NCI-H1436 treated with DMSO at 0.1 percent for 48 hours (cell line): Measurements from ENCODE around the gene S1PR3.

Source experiments
- DNase-seq: peaks from one replicate; lab custom pipeline; 2025; lab: John Stamatoyannopoulos, UW

Gene S1PR3

GRCh38 chr9:88993327-88993726 is 2.1 kb downstream of the S1PR3 start:
- no peak for DNase-seq

GRCh38 chr9:88993871-88994460 is 2.7 kb downstream of the S1PR3 start:
- DNase-seq = no peak

- no peak for DNase-seq
These were observed 3.4 kb downstream of the S1PR3 start for GRCh38 chr9:88994469-88995199.

GRCh38 chr9:88995200-88995577 is 3.9 kb downstream of the S1PR3 start:
- DNase-seq = no peak

GRCh38 chr9:88995627-88996026 is 4.4 kb downstream of the S1PR3 start:
- no peak for DNase-seq

- DNase-seq = no peak
These were observed 5.0 kb downstream of the S1PR3 start for GRCh38 chr9:88996046-88996920.

- no peak for DNase-seq
These were observed 5.6 kb downstream of the S1PR3 start for GRCh38 chr9:88996921-88997235.

GRCh38 chr9:88997646-88998045 is 6.4 kb downstream of the S1PR3 start:
- DNase-seq = no peak

- no peak for DNase-seq
These were observed 7.2 kb downstream of the S1PR3 start for GRCh38 chr9:88998503-88998902.

GRCh38 chr9:88998911-88999310 is 7.6 kb downstream of the S1PR3 start:
- DNase-seq = no peak

- no peak for DNase-seq
These were observed 9.1 kb downstream of the S1PR3 start for GRCh38 chr9:89000371-89000781.

GRCh38 chr9:89000973-89001916 is 10.0 kb downstream of the S1PR3 start:
- no peak for DNase-seq

- no peak for DNase-seq
These were observed 10.8 kb downstream of the S1PR3 start for GRCh38 chr9:89001917-89002540.

- no peak for DNase-seq
These were observed 11.7 kb downstream of the S1PR3 start for GRCh38 chr9:89002987-89003386.

GRCh38 chr9:89005323-89005722 is 14.1 kb downstream of the S1PR3 start:
- DNase-seq = no peak

GRCh38 chr9:89006267-89006666 is 15.0 kb downstream of the S1PR3 start:
- no peak for DNase-seq

GRCh38 chr9:89006996-89007967 is 16.0 kb downstream of the S1PR3 start:
- no peak for DNase-seq

GRCh38 chr9:89008055-89008743 is 16.9 kb downstream of the S1PR3 start:
- DNase-seq = no peak

- no peak for DNase-seq
These were observed 17.7 kb downstream of the S1PR3 start for GRCh38 chr9:89008744-89009545.
